ENCODE results near the gene ST3GAL2.

DNA sequence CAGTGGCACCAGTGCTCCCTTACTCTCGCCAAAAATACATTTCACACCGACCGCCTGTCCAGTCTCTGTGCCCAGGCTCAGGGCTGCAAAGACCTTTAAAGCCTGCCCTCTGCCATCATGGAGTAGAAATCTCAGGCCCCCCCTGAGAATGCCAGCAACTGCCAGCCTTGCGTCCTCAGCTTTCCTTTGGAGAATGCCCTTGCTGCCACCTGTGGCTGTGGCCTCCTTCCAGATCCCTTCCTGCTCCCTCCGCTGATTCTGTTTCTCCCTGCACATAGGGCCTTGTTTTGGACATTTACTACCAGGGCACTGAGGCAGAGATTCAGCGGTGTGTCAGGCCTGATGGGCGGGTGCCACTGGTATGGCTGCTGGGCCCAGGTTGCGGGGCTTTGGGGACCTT, 28.7 kb upstream of the ST3GAL2 start:
- TF ChIP-seq FOXA1 (IDR thresholded peaks at IDR 0.05) (no peak), BHLHE40 (IDR thresholded peaks at IDR 0.05; ENCODE audit: borderline replicate concordance) (no peak), ZNF384 (IDR thresholded peaks at IDR 0.05) (no peak), TARDBP (IDR thresholded peaks at IDR 0.05) (no peak), FOXM1 (IDR thresholded peaks at IDR 0.05; ENCODE audit: borderline replicate concordance) (no peak), NFRKB (IDR thresholded peaks at IDR 0.05) (no peak), FOXK2 (IDR thresholded peaks at IDR 0.05) (no peak)
